NCI-H524 treated with DMSO at 0.1 percent for 48 hours (cell line): ENCODE measurements around the gene SIGLEC10.

ENCODE experiments used
- DNase-seq: peaks from one replicate; lab custom pipeline; 2025; lab: John Stamatoyannopoulos, UW

Gene SIGLEC10

GRCh38 chr19:51394050-51394836, 23.2 kb downstream of the SIGLEC10 start:
- DNase-seq: no peak

GRCh38 chr19:51392701-51393100, 24.7 kb downstream of the SIGLEC10 start:
- DNase-seq: no peak

- DNase-seq: no peak
Observed at GRCh38 chr19:51391073-51391611, 26.3 kb downstream of the SIGLEC10 start.

- no peak for DNase-seq
Observed at GRCh38 chr19:51389143-51389542, 28.3 kb downstream of the SIGLEC10 start.

- DNase-seq: no peak
Observed at GRCh38 chr19:51387924-51388389, 29.5 kb downstream of the SIGLEC10 start, which contains the start of gene LIM2. Gene LIM2, minus strand, starts transcription at chr19:51387974. Its CDS starts 531 bp downstream, at chr19:51387443.

- no peak for DNase-seq
Observed at GRCh38 chr19:51386882-51387520, 30.4 kb downstream of the SIGLEC10 start.

- no peak for DNase-seq
Observed at GRCh38 chr19:51382004-51382403, 35.4 kb downstream of the SIGLEC10 start.

- DNase-seq: no peak
Observed at GRCh38 chr19:51380379-51380778, 37.1 kb downstream of the SIGLEC10 start.

GRCh38 chr19:51377422-51377821, 40.0 kb downstream of the SIGLEC10 start:
- no peak for DNase-seq

- DNase-seq: no peak
Observed at GRCh38 chr19:51375504-51376221, 41.8 kb downstream of the SIGLEC10 start.

- DNase-seq: no peak
Observed at GRCh38 chr19:51372649-51373504, 44.6 kb downstream of the SIGLEC10 start, which contains the start of gene NKG7. Gene NKG7, minus strand, starts transcription at chr19:51372654. Its CDS starts 119 bp downstream, at chr19:51372535.

- DNase-seq: no peak
Observed at GRCh38 chr19:51372021-51372648, 45.3 kb downstream of the SIGLEC10 start.

GRCh38 chr19:51371186-51371690, 46.2 kb downstream of the SIGLEC10 start:
- no peak for DNase-seq

- no peak for DNase-seq
Observed at GRCh38 chr19:51370230-51370629, 47.2 kb downstream of the SIGLEC10 start.

GRCh38 chr19:51368366-51369282, 48.8 kb downstream of the SIGLEC10 start, which contains the start of gene CLDND2:
Gene CLDND2, minus strand, starts transcription at chr19:51369003. Its CDS starts 426 bp downstream, at chr19:51368577.
- no peak for DNase-seq

GRCh38 chr19:51367565-51368365, 49.7 kb downstream of the SIGLEC10 start:
- no peak for DNase-seq

- no peak for DNase-seq
Observed at GRCh38 chr19:51367255-51367564, 50.2 kb downstream of the SIGLEC10 start.

GRCh38 chr19:51366389-51367254, 50.8 kb downstream of the SIGLEC10 start:
- no peak for DNase-seq
